ENCODE results near the gene GALNT15.

GALNT15 gene

DNA sequence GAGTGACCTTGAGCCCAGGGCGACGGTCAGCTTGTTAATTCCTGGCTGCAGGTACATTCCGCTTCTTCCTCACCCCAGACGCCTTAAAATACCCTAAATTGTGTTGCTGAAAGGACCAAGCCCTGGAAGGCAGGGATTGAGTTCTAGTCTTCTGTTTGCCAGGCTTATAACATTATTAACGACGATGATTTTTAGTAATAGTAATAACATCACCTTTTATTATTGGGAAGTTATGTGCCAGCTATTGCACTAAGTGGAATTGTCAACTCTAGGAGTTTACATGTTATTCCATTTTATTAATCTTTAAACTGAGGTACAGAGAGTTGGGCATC lies 90.9 kb downstream of the GALNT15 start:
- H3K9ac ChIP-seq (ENCODE audit: low read depth, low read length): peak overlapping the region; percentile 84
- no peaks in the 10 kb centered on the region for H3K36me3 ChIP-seq (ENCODE audit: insufficient read depth, low read length)
- no peaks in the 10 kb centered on the region for H3K9me3 ChIP-seq (ENCODE audit: control insufficient read depth, insufficient read depth, low read length)
- H3K4me1 ChIP-seq (ENCODE audit: insufficient read depth, low read length): peaks cover 4% of the 10 kb centered on the region; the same call in 1 of the 2 replicates

DNA sequence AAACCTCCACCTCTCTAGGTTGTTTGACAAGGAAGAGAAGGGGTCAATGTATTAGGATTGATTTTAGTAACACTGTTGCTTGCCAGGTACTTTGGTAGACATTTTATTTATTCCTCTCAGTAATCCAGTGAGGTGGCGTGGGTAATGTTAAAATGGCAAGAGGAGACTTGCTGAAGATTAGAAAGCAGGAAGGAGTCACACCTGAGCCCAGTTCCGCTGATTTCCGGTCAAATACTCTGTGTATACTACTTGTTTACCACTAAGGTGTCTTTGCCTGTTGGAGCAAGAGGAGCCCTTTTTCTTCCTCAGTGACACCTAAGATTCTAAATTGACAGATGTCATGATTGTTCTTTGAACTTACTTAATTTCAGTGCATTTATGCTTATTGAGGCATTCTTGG lies 92.2 kb downstream of the GALNT15 start:
- H3K9me3 ChIP-seq (ENCODE audit: control insufficient read depth, insufficient read depth, low read length): no peaks in the 10 kb centered on the region
- peaks cover 4% of the 10 kb centered on the region; the same call in 1 of the 2 replicates for H3K4me1 ChIP-seq (ENCODE audit: insufficient read depth, low read length)
- H3K9ac ChIP-seq (ENCODE audit: low read depth, low read length): no peak overlapping the region
- H3K36me3 ChIP-seq (ENCODE audit: insufficient read depth, low read length): no peaks in the 10 kb centered on the region

DNA sequence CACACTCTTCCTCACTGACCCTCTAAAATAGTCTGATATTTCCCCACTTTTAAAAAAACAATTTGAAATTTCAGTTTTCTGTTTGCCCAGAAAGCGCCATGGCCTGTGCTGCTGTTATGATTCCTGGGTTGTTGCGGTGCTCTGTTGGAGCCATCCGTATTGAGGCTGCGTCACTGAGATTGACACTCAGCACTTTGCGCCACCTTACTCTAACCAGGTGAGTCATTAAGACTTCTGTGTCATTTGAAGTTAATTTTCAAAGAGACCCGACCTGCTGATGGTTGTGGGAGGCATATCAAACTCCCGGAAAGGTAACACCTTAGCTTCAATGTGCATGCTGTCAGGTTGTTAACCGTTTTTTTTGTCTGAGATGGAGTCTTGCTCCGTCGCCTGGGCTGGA lies 96.4 kb downstream of the GALNT15 start:
- H3K4me1 ChIP-seq (ENCODE audit: insufficient read depth, low read length): peaks cover under 1% of the 10 kb centered on the region; the same call in 1 of the 2 replicates
- H3K9me3 ChIP-seq (ENCODE audit: control insufficient read depth, insufficient read depth, low read length): no peaks in the 10 kb centered on the region
- peaks cover 4% of the 10 kb centered on the region; the same call in 1 of the 2 replicates for H3K36me3 ChIP-seq (ENCODE audit: insufficient read depth, low read length)
- H3K9ac ChIP-seq (ENCODE audit: low read depth, low read length): no peak overlapping the region

DNA sequence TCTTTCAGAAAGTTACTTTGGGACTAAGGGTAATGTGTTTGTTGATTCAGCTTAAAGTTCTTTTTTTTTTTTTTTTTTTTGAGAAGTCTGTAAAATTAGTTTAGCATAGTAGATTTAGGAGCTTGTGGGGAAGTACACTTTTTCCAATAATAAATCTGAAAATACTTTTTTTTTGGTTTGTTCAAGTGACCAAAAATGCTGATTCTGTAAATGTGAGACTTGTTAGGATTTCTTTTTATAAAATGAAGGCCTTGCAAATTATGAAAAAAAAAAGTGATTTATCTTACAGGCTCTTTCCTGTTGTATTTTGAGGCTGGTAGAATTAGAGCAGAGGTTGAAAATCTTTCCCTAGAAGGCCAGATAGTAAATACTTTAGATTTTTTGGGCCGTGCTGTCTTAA lies 98.1 kb downstream of the GALNT15 start:
- Histone ChIP-seq H3K36me3 (ENCODE audit: insufficient read depth, low read length) (peaks cover 4% of the 10 kb centered on the region; the same call in 1 of the 2 replicates), H3K9me3 (ENCODE audit: control insufficient read depth, insufficient read depth, low read length) (no peaks in the 10 kb centered on the region), H3K4me1 (ENCODE audit: insufficient read depth, low read length) (no peaks in the 10 kb centered on the region), H3K9ac (ENCODE audit: low read depth, low read length) (no peak overlapping the region)

DNA sequence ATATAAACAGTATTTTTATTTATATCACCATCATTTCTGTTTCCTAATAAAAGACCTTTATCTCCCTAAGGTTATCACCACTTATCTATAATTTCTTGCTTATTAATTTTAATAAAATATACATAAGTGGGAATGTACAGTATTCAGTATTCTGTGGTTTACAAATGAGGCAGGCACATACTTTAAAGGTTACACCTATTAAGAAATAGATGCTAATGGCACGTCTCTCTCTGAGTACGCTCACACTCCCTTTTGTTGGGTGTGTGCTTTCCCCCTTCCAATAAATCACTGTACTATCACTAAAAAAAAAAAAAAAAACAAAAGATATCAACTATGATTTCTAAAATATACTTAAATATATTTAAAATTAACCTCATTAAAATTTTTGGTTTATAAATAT lies 99.4 kb downstream of the GALNT15 start:
- Histone ChIP-seq H3K36me3 (ENCODE audit: insufficient read depth, low read length) (peaks cover 4% of the 10 kb centered on the region; the same call in 1 of the 2 replicates), H3K9ac (ENCODE audit: low read depth, low read length) (no peak overlapping the region), H3K9me3 (ENCODE audit: control insufficient read depth, insufficient read depth, low read length) (no peaks in the 10 kb centered on the region), H3K4me1 (ENCODE audit: insufficient read depth, low read length) (no peaks in the 10 kb centered on the region)

DNA sequence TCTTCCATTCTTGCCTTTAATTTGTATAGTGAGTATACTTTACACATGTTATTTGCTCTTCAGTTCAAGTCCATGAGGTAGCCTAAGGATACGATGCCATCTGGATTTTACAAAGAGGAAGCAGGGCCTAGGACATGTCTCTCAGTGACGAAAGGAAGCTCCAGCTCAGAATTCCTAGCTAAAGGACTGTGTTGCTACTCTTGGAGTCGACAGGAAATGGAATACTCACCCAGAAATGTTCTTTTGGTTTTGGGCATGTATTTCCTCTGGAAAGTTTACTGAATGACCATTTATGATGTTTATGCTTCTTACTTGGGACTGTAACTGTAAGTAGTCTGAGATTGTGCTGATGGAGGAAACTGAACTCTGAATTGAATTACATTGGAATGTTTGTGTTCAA lies 103.0 kb downstream of the GALNT15 start:
- H3K9ac ChIP-seq (ENCODE audit: low read depth, low read length): no peak overlapping the region
- no peaks in the 10 kb centered on the region for H3K36me3 ChIP-seq (ENCODE audit: insufficient read depth, low read length)
- H3K9me3 ChIP-seq (ENCODE audit: control insufficient read depth, insufficient read depth, low read length): no peaks in the 10 kb centered on the region
- H3K4me1 ChIP-seq (ENCODE audit: insufficient read depth, low read length): no peaks in the 10 kb centered on the region

DNA sequence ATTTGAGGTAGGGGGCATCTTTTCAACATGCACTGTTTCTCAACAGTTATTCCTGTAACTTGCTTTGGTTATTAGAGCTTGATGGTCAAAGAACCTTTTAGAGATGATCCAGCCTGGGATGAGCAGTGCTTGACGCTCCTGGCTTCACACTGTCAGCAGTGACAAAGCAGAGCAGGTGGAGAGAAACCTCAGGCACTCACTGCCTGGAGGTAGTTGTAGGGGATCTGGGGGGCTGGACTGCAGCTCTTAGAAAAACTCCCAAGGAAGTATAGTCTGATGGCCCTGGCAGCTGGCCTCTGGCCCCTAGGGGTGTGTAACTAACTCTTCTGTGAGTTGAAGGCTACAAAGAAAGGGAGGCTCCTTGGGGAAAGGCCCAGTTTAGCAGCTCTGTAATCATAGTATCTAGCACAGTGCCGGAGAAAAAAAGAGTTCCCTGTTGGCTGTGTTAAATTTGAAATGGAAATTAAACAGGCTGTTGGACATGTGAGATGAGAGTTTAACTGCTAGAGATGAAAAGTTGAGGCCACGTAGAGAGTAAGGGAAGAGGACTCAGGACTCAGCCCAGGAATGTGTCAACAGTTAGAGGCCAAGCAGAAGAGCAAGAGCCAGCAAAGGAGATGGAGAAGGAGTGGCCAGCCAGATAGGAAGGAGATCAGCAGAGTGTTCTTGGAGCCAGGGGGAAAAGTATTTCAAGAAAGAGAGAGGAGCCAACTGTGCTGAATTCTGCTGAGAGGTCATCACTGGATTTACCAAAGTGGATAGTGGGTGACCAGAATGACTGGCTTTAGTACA lies 104.7 kb downstream of the GALNT15 start:
- Histone ChIP-seq H3K36me3 (ENCODE audit: insufficient read depth, low read length) (0 out of 2 replicates have a peak, but pooled peaks cover 2% of the 10 kb centered on the region), H3K4me1 (ENCODE audit: insufficient read depth, low read length) (no peaks in the 10 kb centered on the region), H3K9ac (ENCODE audit: low read depth, low read length) (no peak overlapping the region), H3K9me3 (ENCODE audit: control insufficient read depth, insufficient read depth, low read length) (no peaks in the 10 kb centered on the region)

DNA sequence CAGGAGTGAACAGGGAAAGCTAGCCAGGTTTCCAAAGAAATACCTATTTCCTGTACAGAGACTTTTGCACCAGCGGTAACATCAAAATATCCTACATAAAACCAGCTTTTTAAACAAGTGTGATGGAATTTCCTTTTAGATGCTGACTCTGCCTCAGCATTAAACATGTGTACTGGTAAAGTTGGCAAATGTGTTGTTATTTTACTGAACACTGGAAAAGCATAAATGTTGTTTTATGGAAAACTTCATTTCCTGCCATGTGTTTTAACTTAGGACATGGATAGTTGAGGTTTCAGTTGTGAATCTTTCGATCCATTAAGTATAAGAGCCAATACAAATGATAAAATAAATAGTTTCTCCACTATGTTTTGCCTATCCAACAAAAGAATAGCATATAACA lies 106.2 kb downstream of the GALNT15 start:
- no peaks in the 10 kb centered on the region for H3K9me3 ChIP-seq (ENCODE audit: control insufficient read depth, insufficient read depth, low read length)
- H3K36me3 ChIP-seq (ENCODE audit: insufficient read depth, low read length): peaks cover 2% of the 10 kb centered on the region; the same call in 1 of the 2 replicates
- no peak overlapping the region for H3K9ac ChIP-seq (ENCODE audit: low read depth, low read length)
- H3K4me1 ChIP-seq (ENCODE audit: insufficient read depth, low read length): no peaks in the 10 kb centered on the region

Measured in ES-I3 (cell line).